PC-3 (cell line): ENCODE measurements around the gene CRNKL1. TPM values are rescaled to one million over a fixed set of nuclear protein-coding genes. Genes with fewer than 3 reads are reported as not detected.

Source experiments
- ATAC-seq: fragments of 200-7000 bp; cut with Tn5 transposase; 2 replicates; pipeline ENCODE4 v1.9.1; 2020; ENCODE audit warnings: mild to moderate bottlenecking, moderate library complexity
- BruUV-seq: library from RNA; stranded (reverse); fragments of 400-500 nt; replicated peaks from 2 replicates; lab custom pipeline; 2021; lab: Mats Ljungman, UMichigan
- CTCF ChIA-PET: fragments of 300-600 bp; sonication (Branson Sonifier 250); formaldehyde crosslinking; loops from one replicate; lab custom pipeline; 2022; ENCODE audit warnings: antibody characterized with exemption; lab: Charles Lee
- POLR2A ChIA-PET: fragments of 300-600 bp; sonication (Branson Sonifier 250); formaldehyde crosslinking; loops from one replicate; lab custom pipeline; 2022; ENCODE audit warnings: antibody characterized with exemption; ENCODE audit not compliant: unreplicated experiment; lab: Charles Lee
- DNase-seq: peaks from one replicate; pipeline ENCODE4 v3.0.0-alpha.2; 2015
- H2AFZ ChIP-seq: fragments of 300-600 bp; sonication (generic); 2 replicates; pipeline ENCODE4 v1.6.0; 2016; ENCODE audit warnings: antibody characterized with exemption, low read length
- H3F3A ChIP-seq: fragments of 300-600 bp; sonication (generic); one replicate; pipeline ENCODE4 v1.6.0; 2017; ENCODE audit warnings: antibody characterized with exemption, low read length, control low read depth, mild to moderate bottlenecking; ENCODE audit not compliant: unreplicated experiment
- H3K27ac ChIP-seq: fragments of 300-600 bp; sonication (generic); 2 replicates; pipeline ENCODE4 v1.5.1; 2016; ENCODE audit warnings: mild to moderate bottlenecking, low read length
- H3K27me3 ChIP-seq: fragments of 300-600 bp; sonication (generic); 2 replicates; pipeline ENCODE4 v1.6.1; 2016; ENCODE audit warnings: low read length, mixed read lengths
- H3K36me3 ChIP-seq: fragments of 300-600 bp; sonication (generic); 2 replicates; pipeline ENCODE4 v1.6.1; 2016; ENCODE audit warnings: low read depth, mixed run types, low read length, mixed read lengths
- H3K4me1 ChIP-seq: fragments of 300-600 bp; sonication (generic); 2 replicates; pipeline ENCODE4 v1.5.1; 2016; ENCODE audit warnings: low read length; ENCODE audit not compliant: insufficient read depth
- H3K4me2 ChIP-seq: fragments of 300-600 bp; sonication (generic); 2 replicates; pipeline ENCODE4 v1.6.0; 2016; ENCODE audit warnings: low read length
- H3K4me3 ChIP-seq: fragments of 300-600 bp; sonication (generic); 2 replicates; pipeline ENCODE4 v1.5.1; 2016; ENCODE audit warnings: mild to moderate bottlenecking, low read length, mixed read lengths
- H3K79me2 ChIP-seq: fragments of 300-600 bp; sonication (generic); 2 replicates; pipeline ENCODE4 v1.6.1; 2017; ENCODE audit warnings: low read length, mixed read lengths
- H3K9ac ChIP-seq: fragments of 300-600 bp; sonication (generic); 2 replicates; pipeline ENCODE4 v1.6.0; 2016; ENCODE audit warnings: mild to moderate bottlenecking, low read length
- H3K9me2 ChIP-seq: fragments of 300-600 bp; sonication (generic); replicated peaks from 2 replicates; pipeline ENCODE4 v1.6.1; 2016; ENCODE audit warnings: mixed run types, low read length, mixed read lengths
- H3K9me3 ChIP-seq: fragments of 300-600 bp; sonication (generic); 2 replicates; pipeline ENCODE4 v1.6.1; 2016; ENCODE audit warnings: low read length, mixed read lengths
- H4K20me1 ChIP-seq: fragments of 300-600 bp; sonication (generic); 2 replicates; pipeline ENCODE4 v1.6.1; 2016; ENCODE audit warnings: low read length, mixed read lengths
- CTCF ChIP-seq: fragments of 300-600 bp; sonication (generic); conservative IDR thresholded peaks from 2 replicates; pipeline ENCODE4 v1.5.1; 2017; ENCODE audit warnings: antibody characterized with exemption, low read depth, mild to moderate bottlenecking, low read length
- EZH2 ChIP-seq: fragments of 300-600 bp; sonication (generic); IDR thresholded peaks from one replicate; pipeline ENCODE4 v1.6.1; 2017; ENCODE audit warnings: antibody characterized with exemption, mild to moderate bottlenecking, low read length; ENCODE audit not compliant: unreplicated experiment
- EZH2phosphoT487 ChIP-seq: fragments of 300-600 bp; sonication (generic); IDR thresholded peaks from 2 replicates; pipeline ENCODE4 v1.6.1; 2018; ENCODE audit warnings: mild to moderate bottlenecking, antibody characterized with exemption, low read length, borderline replicate concordance
- intact Hi-C: fragments of 100-400 bp; cut with micrococcal nuclease; formaldehyde crosslinking; loops from 2 replicates; pipeline ENCODE4 v1.9.0; 2023
- total RNA-seq: library from RNA; depleted of rRNA; stranded (reverse); fragments of >200 nt; gene quantifications from 2 replicates; pipeline ENCODE4 v1.2.3, GENCODE V29; 2014

CRNKL1 gene
- total RNA-seq, 1 experiment from 2014 or later, result 22.5 TPM

- H3K4me1 ChIP-seq, result peaks cover 23% of the 10 kb centered on the region
- no peak overlapping the region for H3K9ac ChIP-seq
- no peak overlapping the region for H3K27ac ChIP-seq
- no peak overlapping the region for H3K4me2 ChIP-seq
- ATAC-seq (no peak), DNase-seq (no peak)
- H3K9me2 ChIP-seq, result no peaks in the 10 kb centered on the region
- no peak overlapping the region for H3K4me3 ChIP-seq
- no peak overlapping the region for H2AFZ ChIP-seq
- H3K36me3 ChIP-seq, result peaks cover 53% of the 10 kb centered on the region
- peaks cover 36% of the 10 kb centered on the region for H4K20me1 ChIP-seq
- intact Hi-C loops, result no loop called here
- POLR2A ChIA-PET, result no interaction called here
- CTCF ChIA-PET, result no interaction called here
- H3K9me3 ChIP-seq, result no peaks in the 10 kb centered on the region
- no peaks in the 10 kb centered on the region for H3F3A ChIP-seq
- TF ChIP-seq EZH2phosphoT487 (no peak), CTCF (no peak), EZH2 (no peak)
- H3K79me2 ChIP-seq, result peaks cover 99% of the 10 kb centered on the region
- H3K27me3 ChIP-seq, result no peaks in the 10 kb centered on the region
- no TSS peak for BruUV-seq
Measured at GRCh38 chr20:20023395-20023794, 28.9 kb downstream of the CRNKL1 start.

GRCh38 chr20:20022498-20022897 lies 29.8 kb downstream of the CRNKL1 start:
- H2AFZ ChIP-seq, result no peak overlapping the region
- H3K27me3 ChIP-seq, result no peaks in the 10 kb centered on the region
- peaks cover 26% of the 10 kb centered on the region for H3K4me1 ChIP-seq
- H3K9me3 ChIP-seq, result no peaks in the 10 kb centered on the region
- peaks cover 40% of the 10 kb centered on the region for H4K20me1 ChIP-seq
- H3F3A ChIP-seq, result no peaks in the 10 kb centered on the region
- no peak for DNase-seq
- H3K9me2 ChIP-seq, result no peaks in the 10 kb centered on the region
- H3K79me2 ChIP-seq, result peaks cover 100% of the 10 kb centered on the region
- H3K36me3 ChIP-seq, result peaks cover 46% of the 10 kb centered on the region
- intact Hi-C loops, result no loop called here
- H3K4me3 ChIP-seq, result no peak overlapping the region
- H3K4me2 ChIP-seq, result no peak overlapping the region
- ChIA-PET POLR2A (no interaction called here), CTCF (no interaction called here)
- no peak overlapping the region for H3K27ac ChIP-seq
- BruUV-seq, result no TSS peak
- H3K9ac ChIP-seq, result no peak overlapping the region
- no peak for ATAC-seq
- no peak for TF ChIP-seq CTCF
- no peak for TF ChIP-seq EZH2
- TF ChIP-seq EZH2phosphoT487, result no peak

GRCh38 chr20:20021835-20022234 lies 30.4 kb downstream of the CRNKL1 start:
- Histone ChIP-seq H3K27ac (no peak overlapping the region), H3F3A (no peaks in the 10 kb centered on the region), H3K79me2 (peaks cover 98% of the 10 kb centered on the region), H3K9ac (no peak overlapping the region), H4K20me1 (peaks cover 38% of the 10 kb centered on the region), H3K36me3 (peaks cover 40% of the 10 kb centered on the region; the same call in 1 of the 2 replicates), H3K27me3 (no peaks in the 10 kb centered on the region), H3K4me1 (peaks cover 27% of the 10 kb centered on the region), H2AFZ (no peak overlapping the region), H3K9me2 (no peaks in the 10 kb centered on the region), H3K4me2 (no peak overlapping the region; the same call in 1 of the 2 replicates), H3K4me3 (no peak overlapping the region), H3K9me3 (no peaks in the 10 kb centered on the region)
- no peak for TF ChIP-seq EZH2
- no peak for TF ChIP-seq EZH2phosphoT487
- TF ChIP-seq CTCF, result no peak
- no TSS peak for BruUV-seq
- intact Hi-C loops, result no loop called here
- DNase-seq, result no peak
- CTCF ChIA-PET, result no interaction called here
- POLR2A ChIA-PET, result no interaction called here
- no peak for ATAC-seq
